Thoracic aorta (tissue), 2 donors: ENCODE results near the gene COLEC11. TPM values are rescaled to one million over a fixed set of nuclear protein-coding genes. Genes with fewer than 3 reads are reported as not detected.

ENCODE experiments used
- ATAC-seq: fragments of 150-250 bp; one replicate; pipeline ENCODE4 v1.8.0; 2017; ENCODE audit warnings: low read depth; ENCODE audit not compliant: insufficient number of reproducible peaks, low FRiP score
- DNase-seq: peaks from one replicate; pipeline ENCODE4 v3.0.0-alpha.2; 2020; ENCODE audit warnings: low spot score
- H3K27ac ChIP-seq, 2 donors: fragments of 200-600 bp; sonication (generic); 1 replicate in 1 of 2; 2 replicates in 1 of 2; pipeline ENCODE4 v1.5.1; 2016; ENCODE audit warnings: mild to moderate bottlenecking in 2 of 2, moderate library complexity in 2 of 2
- H3K27me3 ChIP-seq: fragments of 200-600 bp; sonication (generic); replicated peaks from 2 replicates; pipeline ENCODE4 v1.6.0; 2016; ENCODE audit warnings: mild to moderate bottlenecking; ENCODE audit not compliant: insufficient read depth
- H3K36me3 ChIP-seq: fragments of 200-600 bp; sonication (generic); one replicate; pipeline ENCODE4 v1.5.1; 2016
- H3K4me1 ChIP-seq, 2 donors: fragments of 200-600 bp; sonication (generic); 1 replicate in 1 of 2; 2 replicates in 1 of 2; pipeline versions ENCODE4 v1.5.1 to v1.6.0; 2016; ENCODE audit warnings: low read depth in 2 of 2, mild to moderate bottlenecking in 1 of 2; ENCODE audit not compliant: control insufficient read depth in 1 of 2
- H3K4me3 ChIP-seq: fragments of 200-600 bp; sonication (generic); 2 replicates; pipeline ENCODE4 v1.5.1; 2016; ENCODE audit warnings: mild to moderate bottlenecking
- H3K9me3 ChIP-seq: fragments of 200-600 bp; sonication (generic); 2 replicates; pipeline ENCODE4 v1.5.1; 2016
- total RNA-seq, 2 donors: library from RNA; depleted of rRNA; stranded (reverse); fragments of >200 nt; gene quantifications; one replicate each; pipeline versions ENCODE4 v1.1.0 to v1.2.3, GENCODE V29; 2016
- TF ChIP-seq, protein P1 (sequence below): fragments of 200-600 bp; sonication (generic); IDR thresholded peaks from one replicate; pipeline ENCODE4 v1.5.1; 2019; ENCODE audit warnings: antibody characterized with exemption

The COLEC11 gene
- total RNA-seq, 2 donors from 2014 or later = 9.4 to 22.5 TPM

DNA sequence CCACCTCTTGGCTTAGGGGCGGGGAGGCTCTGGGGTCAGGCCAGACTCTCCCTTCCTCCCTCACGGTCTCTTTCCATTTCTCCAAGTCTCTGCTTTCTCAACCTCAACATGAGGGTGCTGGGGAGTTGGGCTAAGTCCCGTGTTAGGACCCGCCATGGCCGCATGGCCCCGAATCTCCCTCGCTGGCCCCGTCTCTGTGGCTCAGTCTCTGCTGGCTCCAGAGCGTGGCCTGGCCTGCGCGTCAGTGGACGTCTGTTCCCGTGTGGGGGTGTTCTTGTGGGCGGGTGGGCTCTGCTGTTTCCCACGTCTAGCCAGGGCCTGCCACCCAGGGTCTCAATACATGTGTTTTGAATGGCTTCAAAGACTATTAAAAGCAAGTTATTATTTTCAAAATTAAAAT, 75.5 kb downstream of the COLEC11 start:
- ATAC-seq (no peak), DNase-seq (no peak)
- Histone ChIP-seq H3K36me3 (no peaks in the 10 kb centered on the region), H3K27me3 (no peaks in the 10 kb centered on the region), H3K9me3 (no peaks in the 10 kb centered on the region), H3K27ac (no peak overlapping the region), H3K4me3 (no peak overlapping the region), H3K4me1 (no peaks in the 10 kb centered on the region)
- TF ChIP-seq, protein P1, sequence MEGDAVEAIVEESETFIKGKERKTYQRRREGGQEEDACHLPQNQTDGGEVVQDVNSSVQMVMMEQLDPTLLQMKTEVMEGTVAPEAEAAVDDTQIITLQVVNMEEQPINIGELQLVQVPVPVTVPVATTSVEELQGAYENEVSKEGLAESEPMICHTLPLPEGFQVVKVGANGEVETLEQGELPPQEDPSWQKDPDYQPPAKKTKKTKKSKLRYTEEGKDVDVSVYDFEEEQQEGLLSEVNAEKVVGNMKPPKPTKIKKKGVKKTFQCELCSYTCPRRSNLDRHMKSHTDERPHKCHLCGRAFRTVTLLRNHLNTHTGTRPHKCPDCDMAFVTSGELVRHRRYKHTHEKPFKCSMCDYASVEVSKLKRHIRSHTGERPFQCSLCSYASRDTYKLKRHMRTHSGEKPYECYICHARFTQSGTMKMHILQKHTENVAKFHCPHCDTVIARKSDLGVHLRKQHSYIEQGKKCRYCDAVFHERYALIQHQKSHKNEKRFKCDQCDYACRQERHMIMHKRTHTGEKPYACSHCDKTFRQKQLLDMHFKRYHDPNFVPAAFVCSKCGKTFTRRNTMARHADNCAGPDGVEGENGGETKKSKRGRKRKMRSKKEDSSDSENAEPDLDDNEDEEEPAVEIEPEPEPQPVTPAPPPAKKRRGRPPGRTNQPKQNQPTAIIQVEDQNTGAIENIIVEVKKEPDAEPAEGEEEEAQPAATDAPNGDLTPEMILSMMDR = no peak

GRCh38 chr2:3670941-3671340, 76.0 kb downstream of the COLEC11 start:
- H3K36me3 ChIP-seq = no peaks in the 10 kb centered on the region
- H3K4me1 ChIP-seq = no peaks in the 10 kb centered on the region
- H3K9me3 ChIP-seq = no peaks in the 10 kb centered on the region
- DNase-seq (no peak), ATAC-seq (no peak)
- H3K27ac ChIP-seq = no peak overlapping the region
- H3K27me3 ChIP-seq = no peaks in the 10 kb centered on the region
- TF ChIP-seq, protein P1 = no peak
- no peak overlapping the region for H3K4me3 ChIP-seq

GRCh38 chr2:3672861-3673678, 78.2 kb downstream of the COLEC11 start:
- no peak overlapping the region for H3K4me3 ChIP-seq
- TF ChIP-seq, protein P1 = no peak
- ATAC-seq (no peak), DNase-seq (no peak)
- no peaks in the 10 kb centered on the region for H3K4me1 ChIP-seq
- H3K9me3 ChIP-seq = no peaks in the 10 kb centered on the region
- no peaks in the 10 kb centered on the region for H3K36me3 ChIP-seq
- no peaks in the 10 kb centered on the region for H3K27me3 ChIP-seq
- H3K27ac ChIP-seq = no peak overlapping the region

GRCh38 chr2:3674066-3674845, 79.3 kb downstream of the COLEC11 start:
- Histone ChIP-seq H3K4me3 (no peak overlapping the region), H3K4me1 (no peaks in the 10 kb centered on the region), H3K27ac (no peak overlapping the region), H3K27me3 (no peaks in the 10 kb centered on the region), H3K9me3 (no peaks in the 10 kb centered on the region), H3K36me3 (no peaks in the 10 kb centered on the region)
- no peak for DNase-seq
- no peak for ATAC-seq
- TF ChIP-seq, protein P1 = no peak

DNA sequence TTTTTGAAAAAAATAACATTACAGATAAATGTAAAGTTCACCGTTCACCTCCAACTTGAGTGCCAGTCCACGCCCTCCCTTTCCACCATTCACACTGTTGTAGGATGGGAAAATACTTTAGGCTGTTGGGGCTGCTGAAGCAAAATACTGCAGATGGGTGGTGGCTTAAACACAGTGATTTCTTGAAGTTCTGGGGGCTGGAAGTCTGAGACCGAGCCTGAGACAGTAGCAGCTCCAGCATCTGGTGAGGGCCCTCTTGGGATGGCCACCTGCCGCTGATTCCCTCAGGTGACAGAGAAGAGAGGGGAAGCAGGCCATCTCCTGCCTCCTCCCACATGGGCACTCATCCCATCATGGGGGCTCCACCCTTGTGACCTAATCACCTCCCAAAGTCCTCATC, 80.8 kb downstream of the COLEC11 start:
- DNase-seq = no peak

More for the DNA sequence above, 80.8 kb downstream of the COLEC11 start:
- Histone ChIP-seq H3K4me1 (no peaks in the 10 kb centered on the region), H3K9me3 (no peaks in the 10 kb centered on the region), H3K4me3 (no peak overlapping the region), H3K36me3 (no peaks in the 10 kb centered on the region), H3K27me3 (no peaks in the 10 kb centered on the region), H3K27ac (no peak overlapping the region)
- TF ChIP-seq, protein P1 = no peak
- ATAC-seq = no peak
